ENCODE data around the gene ECE2. TPM values are rescaled to one million over a fixed set of nuclear protein-coding genes. Genes with fewer than 3 reads are reported as not detected.

Gene ECE2
- total and polyA plus RNA-seq, 8 donors, result not detected

GRCh38 chr3:184237211-184237610 is 38.6 kb upstream of the ECE2 start:
- Histone ChIP-seq H3K4me1 (peaks cover 0 to 5% of the 10 kb centered on the region in 2 donors), H3K27me3 (peaks cover 2 to 44% of the 10 kb centered on the region in 2 donors), H3K36me3 (peaks cover 0 to 5% of the 10 kb centered on the region in 2 donors), H3K9me3 (no peaks in the 10 kb centered on the region), H3K27ac (no peak overlapping the region), H3K4me3 (no peak overlapping the region)
- TF ChIP-seq CTCF (IDR thresholded peaks at IDR 0.05), result no peak
- ATAC-seq (no peak), DNase-seq (no peak)
- intact Hi-C loops (cut with DNase I), result loop anchor here in 1 of 2 donors (10.0 kb wide), 1 partner anchor 92 kb away; no protein-coding TSS in a partner anchor

- no peak overlapping the region for H3K27ac ChIP-seq
- H3K27me3 ChIP-seq, result peaks cover 0 to 38% of the 10 kb centered on the region in 2 donors
- no peak overlapping the region for H3K4me3 ChIP-seq
- H3K9me3 ChIP-seq, result no peaks in the 10 kb centered on the region
- no peak for TF ChIP-seq CTCF (IDR thresholded peaks at IDR 0.05)
- ATAC-seq (no peak), DNase-seq (no peak)
- intact Hi-C loops (cut with DNase I), result loop anchor here in 1 of 2 donors (10.0 kb wide), 1 partner anchor 93 kb away; no protein-coding TSS in a partner anchor
- peaks cover 0 to 7% of the 10 kb centered on the region in 2 donors for H3K4me1 ChIP-seq
- H3K36me3 ChIP-seq, result peaks cover 0 to 11% of the 10 kb centered on the region in 2 donors
Measured at GRCh38 chr3:184237807-184238206, 38.0 kb upstream of the ECE2 start.

- TF ChIP-seq CTCF (IDR thresholded peaks at IDR 0.05), result no peak
- no peak overlapping the region for H3K27ac ChIP-seq
- peaks cover 0 to 16% of the 10 kb centered on the region in 2 donors for H3K36me3 ChIP-seq
- ATAC-seq (no peak), DNase-seq (no peak)
- H3K4me3 ChIP-seq, result no peak overlapping the region
- peaks cover 0 to 33% of the 10 kb centered on the region in 2 donors for H3K27me3 ChIP-seq
- intact Hi-C loops (cut with DNase I), result loop anchor here in 1 of 2 donors (10.0 kb wide), 1 partner anchor 94 kb away; no protein-coding TSS in a partner anchor
- peaks cover 0 to 7% of the 10 kb centered on the region in 2 donors for H3K4me1 ChIP-seq
- H3K9me3 ChIP-seq, result no peaks in the 10 kb centered on the region
Measured at GRCh38 chr3:184238246-184238818, 37.5 kb upstream of the ECE2 start.

GRCh38 chr3:184239221-184239620 is 36.6 kb upstream of the ECE2 start:
- peaks cover 0 to 7% of the 10 kb centered on the region in 2 donors for H3K4me1 ChIP-seq
- no peaks in the 10 kb centered on the region for H3K9me3 ChIP-seq
- H3K36me3 ChIP-seq, result peaks cover 0 to 25% of the 10 kb centered on the region in 2 donors
- no peak for DNase-seq
- H3K27ac ChIP-seq, result no peak overlapping the region
- no peak for ATAC-seq
- no peak overlapping the region for H3K4me3 ChIP-seq
- no peak for TF ChIP-seq CTCF (IDR thresholded peaks at IDR 0.05)
- intact Hi-C loops (cut with DNase I), result loop anchor here in 1 of 2 donors (10.0 kb wide), 1 partner anchor 94 kb away; no protein-coding TSS in a partner anchor
- peaks cover 0 to 24% of the 10 kb centered on the region in 2 donors for H3K27me3 ChIP-seq

- Histone ChIP-seq H3K27ac (no peak overlapping the region), H3K4me1 (peaks cover 0 to 7% of the 10 kb centered on the region in 2 donors), H3K36me3 (peaks cover 0 to 30% of the 10 kb centered on the region in 2 donors), H3K4me3 (no peak overlapping the region), H3K9me3 (no peaks in the 10 kb centered on the region), H3K27me3 (peaks cover 0 to 19% of the 10 kb centered on the region in 2 donors)
- intact Hi-C loops (cut with DNase I), result loop anchor here in 1 of 2 donors (10.0 kb wide), 1 partner anchor 95 kb away; no protein-coding TSS in a partner anchor
- no peak for ATAC-seq
- DNase-seq, result no peak
- TF ChIP-seq CTCF (IDR thresholded peaks at IDR 0.05), result no peak
Measured at GRCh38 chr3:184239708-184240107, 36.1 kb upstream of the ECE2 start.

Measured in left lung (tissue), 10 donors.